Measurements from ENCODE around the gene ST6GAL1.
A peak's percentile ranks its signal among the peaks of the same experiment; 100 is the strongest.
"Not testable (repeated sequence)": the region's sequence is repeated elsewhere in the genome, so short reads cannot be mapped to it uniquely, and the experiment has no call there.

ST6GAL1 gene

DNA sequence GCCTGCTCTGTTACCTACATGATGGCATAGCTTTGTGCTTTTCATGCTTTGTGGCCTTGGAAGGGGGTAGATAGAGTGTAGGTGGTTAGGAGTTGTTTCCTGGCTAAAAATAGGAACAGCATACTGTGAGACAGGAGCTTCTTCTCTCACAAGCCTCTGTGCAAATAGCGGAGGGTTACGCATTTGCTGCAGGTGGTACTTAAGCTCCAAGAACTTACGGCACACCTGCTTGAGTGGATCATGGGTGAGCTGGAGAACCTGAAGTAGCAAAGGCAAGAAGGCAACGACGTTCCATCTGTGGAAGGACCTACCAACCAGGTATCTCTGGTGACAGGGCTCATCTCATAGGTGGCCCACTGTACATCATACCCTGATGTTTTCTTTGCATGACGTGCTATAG lies 66.0 kb downstream of the ST6GAL1 start:
- DNase-seq: no peak

DNA sequence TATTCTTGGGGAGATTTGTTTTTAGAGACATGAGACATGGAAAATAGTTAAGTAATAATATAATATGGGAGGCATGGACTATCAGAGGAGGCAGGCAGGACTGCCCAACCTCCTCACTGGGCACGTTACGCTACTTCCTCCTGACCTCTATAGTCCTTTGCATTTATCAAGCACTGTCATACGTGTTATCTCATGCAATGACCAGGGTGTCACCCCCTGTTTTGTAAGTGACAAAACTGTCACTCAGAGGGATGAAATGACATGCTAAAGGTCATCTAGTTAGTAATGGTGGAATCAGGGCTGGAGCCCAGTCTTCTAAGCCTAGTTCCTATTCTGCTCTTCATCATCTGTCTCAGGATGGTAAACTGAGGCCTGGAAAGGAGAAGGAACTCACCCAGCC lies 66.7 kb downstream of the ST6GAL1 start:
- no peak for DNase-seq

DNA sequence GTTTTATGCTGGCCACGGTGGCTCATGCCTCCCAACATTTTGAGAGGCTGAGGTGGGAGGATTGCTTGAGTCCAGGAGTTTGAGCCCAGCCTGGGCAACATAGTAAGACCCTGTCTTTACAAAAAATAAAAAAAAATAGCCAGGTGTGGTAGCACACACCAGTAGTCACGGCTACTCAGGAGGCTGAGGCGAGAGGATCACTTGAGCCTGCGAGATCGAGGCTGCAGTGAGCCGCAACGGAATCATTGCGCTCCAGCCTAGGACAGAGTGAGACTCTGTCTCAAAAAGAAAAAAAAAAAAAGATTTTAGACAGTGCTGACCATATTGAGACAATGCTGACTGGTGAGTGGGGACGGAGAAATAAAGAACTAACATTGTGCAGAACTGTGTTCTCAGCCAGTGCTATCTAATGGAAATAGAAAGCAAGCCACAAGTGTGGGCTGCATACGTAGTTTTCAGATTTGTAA lies 67.2 kb downstream of the ST6GAL1 start:
- no peak for DNase-seq

DNA sequence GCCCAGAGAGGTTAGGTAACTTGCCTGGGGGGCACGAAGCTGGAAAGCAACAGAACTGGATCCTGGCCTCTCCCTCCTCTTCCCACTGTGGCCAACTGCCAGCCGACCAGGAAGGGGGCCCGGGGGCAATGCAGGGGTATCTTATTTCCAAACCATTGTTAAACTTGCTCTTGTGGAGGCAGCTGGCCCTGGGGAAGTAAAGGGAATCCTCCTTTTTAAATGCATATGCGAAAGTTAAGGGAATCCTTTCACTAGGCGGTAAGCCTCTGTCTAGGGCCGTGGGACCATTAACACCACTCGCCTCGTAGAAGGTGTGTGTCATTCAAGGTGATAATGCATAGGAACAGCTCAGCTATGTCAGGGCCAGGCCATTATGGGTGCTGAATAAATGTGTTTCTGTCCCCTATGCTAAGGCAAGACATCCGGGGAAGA lies 68.6 kb downstream of the ST6GAL1 start:
- no peak for DNase-seq

DNA sequence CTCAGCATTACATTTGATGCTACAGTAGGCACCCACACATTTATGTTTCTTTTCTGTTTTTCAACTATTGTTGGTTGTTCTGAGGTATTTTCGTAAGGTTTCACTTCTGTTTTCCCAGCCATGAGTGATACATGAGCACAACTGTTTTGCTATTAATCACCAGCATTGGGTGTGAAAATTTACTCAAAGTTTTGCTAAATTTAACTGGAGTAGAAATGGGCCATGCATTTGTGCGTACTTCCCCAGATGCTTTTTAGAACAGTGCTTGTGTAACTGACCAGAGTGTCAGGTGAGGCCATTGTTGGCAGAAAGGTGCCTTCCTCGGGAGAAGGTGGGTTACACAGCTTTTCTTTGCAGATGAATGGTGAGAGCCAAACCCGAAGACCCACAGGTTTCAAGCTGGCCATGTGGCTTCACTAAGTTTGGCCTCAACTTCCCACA lies 70.4 kb downstream of the ST6GAL1 start:
- DNase-seq: no peak

DNA sequence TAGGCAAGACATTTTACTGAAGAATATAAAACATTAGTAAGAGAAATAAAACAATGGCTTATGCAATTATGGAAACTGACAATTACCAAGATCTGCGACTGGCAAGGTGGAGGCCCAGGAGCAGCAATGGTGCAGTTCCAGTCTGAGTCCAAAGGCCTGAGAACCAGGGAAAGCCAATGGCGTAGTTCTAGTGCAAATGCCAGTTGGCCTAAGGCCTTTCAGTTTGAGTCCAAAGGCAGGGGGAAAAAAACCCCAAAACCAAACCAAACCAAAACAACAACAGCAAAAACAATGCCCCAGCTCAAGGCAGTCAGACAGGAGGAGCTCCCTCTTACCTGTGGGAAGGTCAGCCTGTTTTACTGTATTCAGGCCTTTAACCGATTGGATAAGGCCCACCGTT lies 72.6 kb downstream of the ST6GAL1 start:
- no peak for DNase-seq

DNA sequence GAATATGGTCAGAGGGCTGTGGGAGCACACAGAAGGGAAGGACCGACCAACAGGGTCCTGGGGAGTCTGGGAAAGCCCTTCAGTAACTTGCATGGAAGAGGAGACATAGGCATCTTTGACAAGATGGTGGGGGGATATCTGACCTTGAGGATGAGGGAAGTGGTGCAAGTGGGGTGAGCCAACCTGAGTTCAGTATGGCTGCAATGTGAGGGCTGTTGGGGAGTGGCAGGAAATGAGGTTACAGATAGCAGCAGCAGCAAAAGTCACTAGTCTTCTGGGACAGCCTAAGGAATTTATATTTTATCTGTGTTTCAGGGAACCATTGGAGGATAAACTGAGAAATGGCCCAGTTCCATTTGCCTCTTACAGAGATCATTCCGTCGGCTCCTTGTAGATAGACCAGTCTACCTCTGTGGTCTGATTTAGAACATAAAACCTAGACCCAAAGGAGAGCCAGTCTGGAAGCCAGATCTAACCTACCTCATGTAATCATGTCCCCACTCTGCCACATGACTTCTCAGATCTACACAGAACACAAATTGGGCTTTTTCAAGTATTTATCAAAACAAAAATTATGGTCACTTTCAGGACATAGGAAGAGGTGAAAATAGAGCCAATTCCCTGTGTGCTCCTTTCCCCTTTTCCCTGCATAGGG lies 75.6 kb downstream of the ST6GAL1 start:
- DNase-seq: no peak

DNA sequence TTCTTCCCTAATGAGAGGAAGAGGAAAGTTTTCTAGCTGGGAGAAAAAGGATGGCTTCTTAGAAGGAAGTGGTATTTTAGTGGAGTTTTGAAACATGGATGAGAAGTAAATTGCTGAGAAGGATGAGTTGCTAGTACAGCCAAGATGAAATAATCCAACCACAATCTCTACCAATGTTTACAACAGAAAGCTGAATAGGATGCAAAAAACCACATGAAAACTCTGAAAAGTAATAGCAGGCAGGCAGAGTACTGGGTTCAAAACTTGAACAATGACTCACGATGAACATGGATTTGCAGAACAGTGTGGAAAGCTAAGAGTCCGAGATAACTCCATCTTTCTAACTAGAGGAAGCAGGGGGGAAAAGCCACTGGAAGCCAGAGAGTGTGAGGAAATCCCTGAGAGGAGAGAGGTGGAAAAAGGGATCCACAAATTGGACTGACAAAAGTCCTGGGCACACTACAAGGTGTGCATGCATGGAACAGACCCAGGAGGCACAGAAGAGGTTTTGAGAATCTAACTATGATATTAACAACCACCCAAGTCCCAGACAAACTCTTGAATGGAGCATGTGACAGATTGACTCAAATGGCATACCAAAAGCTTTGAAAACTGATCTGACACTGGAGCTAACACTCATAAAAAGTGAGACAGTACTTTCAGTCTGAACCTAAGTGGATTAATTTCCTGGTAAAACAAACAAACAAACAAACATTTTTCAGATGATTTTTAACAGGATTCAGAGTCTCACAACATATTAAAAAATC lies 76.7 kb downstream of the ST6GAL1 start:
- DNase-seq: no peak

DNA sequence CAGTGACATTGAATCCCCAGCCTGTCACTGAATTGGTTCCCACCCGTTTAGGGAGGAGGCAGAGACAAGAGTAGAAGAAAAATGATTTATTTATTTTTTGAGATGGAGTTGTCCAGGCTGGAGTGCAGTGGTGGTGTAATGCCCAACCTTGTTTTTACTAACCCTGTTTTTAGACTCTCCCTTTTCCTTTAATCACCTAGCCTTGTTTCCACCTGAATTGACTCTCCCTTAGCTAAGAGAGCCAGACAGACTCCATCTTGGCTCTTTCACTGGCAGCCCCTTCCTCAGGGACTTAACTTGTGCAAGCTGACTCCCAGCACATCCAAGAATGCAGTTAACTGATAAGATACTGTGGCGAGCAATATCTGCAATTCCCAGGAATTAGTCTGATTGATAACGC lies 80.1 kb downstream of the ST6GAL1 start:
- not testable (repeated sequence) for DNase-seq

DNA sequence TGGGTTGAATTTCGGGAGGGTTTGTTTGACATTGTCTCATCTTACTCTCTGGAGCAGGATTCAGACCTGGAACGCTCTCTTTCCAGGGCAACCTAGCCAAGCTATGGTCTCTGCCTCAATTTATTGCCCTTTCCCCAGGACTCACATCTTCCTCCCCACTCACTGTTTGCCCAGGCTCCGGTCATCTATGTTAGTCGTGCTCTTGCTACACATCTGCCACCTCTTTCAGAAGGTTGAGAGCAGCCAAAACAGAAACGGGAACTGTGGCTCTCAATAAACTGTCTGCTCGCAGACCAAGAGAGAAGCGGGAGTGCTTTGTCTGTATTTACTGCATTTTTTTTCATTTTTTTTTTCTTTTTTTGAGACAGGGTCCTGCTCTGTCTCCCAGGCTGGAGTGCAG lies 81.6 kb downstream of the ST6GAL1 start:
- DNase-seq: no peak

DNA sequence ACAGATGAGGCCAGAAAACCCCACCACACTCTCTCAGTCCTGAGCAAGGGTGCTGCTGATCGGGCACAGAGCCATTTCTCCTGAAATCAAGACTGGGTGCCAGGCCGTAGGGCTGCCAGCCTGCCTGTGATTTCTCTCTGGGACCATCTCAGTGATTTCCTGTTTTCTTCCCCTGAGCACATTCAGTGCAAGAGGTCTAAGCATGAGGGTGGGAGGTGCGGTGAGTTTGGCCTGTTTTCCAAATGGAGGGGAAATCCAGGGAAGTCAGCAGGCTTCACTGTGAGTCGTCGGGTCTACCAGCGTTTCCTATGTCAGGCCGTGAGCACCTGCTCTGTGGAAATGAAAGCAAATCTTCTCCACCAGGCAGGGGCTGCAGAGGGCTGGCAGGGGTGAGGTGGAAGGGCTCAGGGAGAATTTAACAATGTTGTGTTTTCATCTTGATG lies 82.3 kb downstream of the ST6GAL1 start:
- DNase-seq: peak; percentile 13

DNA sequence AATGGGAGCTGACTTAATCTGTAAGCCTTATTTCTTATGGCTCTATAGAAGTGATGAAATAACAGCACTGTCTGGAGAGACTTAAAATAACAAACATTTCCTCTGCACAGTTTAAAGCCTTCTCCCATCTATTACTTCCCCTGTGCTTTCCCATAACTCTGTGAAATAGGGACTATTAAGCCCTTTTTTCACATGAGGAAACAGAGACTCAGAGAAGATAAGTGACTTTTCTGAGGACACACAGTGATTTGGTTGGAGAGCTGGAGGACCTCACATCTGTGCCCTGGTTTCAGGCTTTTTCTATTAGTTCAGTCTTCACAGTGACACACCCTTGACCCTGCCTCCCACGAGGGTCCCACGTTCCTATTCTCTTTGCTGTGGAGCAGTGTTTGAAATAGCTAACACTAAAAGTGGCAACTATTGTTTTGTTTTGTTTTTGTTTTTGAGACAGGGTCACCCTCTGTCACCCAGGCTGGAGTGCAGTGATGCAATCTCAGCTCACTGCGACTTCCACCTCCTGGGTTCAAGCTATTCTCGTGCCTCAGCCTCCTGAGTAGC lies 82.9 kb downstream of the ST6GAL1 start:
- no peak for DNase-seq

DNA sequence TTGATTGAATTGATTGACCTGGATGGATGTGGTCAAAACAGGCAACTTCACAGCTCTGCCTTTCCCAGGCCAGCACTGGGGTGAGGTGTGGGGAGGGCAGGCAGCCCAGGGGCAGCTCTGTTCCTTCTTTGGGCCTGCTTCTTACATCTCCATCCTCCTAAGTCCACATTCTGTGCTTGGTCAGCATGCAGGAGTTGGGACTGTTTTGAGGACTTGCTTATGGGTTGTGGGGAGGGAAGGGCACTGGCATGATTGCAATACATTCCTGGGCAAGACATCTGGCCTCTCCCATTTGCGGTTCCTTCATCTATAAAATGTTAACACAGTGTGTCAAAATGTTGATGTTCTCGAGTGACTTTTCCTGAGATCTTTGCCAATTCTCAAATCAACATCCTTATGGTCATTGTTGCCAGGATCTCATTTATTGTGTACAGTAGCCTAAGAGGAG lies 84.1 kb downstream of the ST6GAL1 start:
- DNase-seq: no peak

DNA sequence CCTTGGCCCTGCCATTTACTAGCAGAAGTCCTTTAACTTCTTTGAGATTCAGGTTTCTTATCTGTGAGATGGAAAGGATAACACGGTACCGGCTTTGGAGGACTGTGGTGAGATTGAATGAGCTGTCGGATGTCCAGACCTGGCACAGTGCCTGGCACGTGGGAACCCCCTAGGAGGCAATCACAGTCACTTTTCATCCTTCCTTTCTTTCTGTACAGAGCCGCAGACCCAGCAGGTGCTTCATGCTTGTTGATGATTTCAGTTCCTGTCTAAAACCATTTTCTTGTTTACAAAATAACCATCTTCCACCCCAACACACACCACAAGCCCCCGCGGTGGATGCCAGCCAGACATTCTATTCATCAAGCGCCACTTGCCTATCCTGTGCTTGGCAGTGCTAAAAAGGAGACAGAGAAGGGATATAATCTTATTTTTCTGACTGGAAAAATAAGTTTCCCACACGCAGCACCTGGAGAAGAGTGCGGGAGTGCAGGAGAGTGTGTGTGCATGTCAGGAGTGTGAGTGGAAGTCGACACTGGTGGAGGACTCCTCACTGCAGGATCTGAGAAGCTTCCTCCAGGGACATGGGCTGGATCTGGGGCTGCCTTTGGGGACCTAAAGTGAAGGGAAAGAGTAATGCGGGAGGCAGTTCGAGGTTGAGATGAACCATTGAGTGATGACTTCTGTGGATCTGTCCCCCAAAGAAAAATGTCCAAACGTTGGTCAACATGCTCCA lies 85.7 kb downstream of the ST6GAL1 start:
- DNase-seq: no peak

DNA sequence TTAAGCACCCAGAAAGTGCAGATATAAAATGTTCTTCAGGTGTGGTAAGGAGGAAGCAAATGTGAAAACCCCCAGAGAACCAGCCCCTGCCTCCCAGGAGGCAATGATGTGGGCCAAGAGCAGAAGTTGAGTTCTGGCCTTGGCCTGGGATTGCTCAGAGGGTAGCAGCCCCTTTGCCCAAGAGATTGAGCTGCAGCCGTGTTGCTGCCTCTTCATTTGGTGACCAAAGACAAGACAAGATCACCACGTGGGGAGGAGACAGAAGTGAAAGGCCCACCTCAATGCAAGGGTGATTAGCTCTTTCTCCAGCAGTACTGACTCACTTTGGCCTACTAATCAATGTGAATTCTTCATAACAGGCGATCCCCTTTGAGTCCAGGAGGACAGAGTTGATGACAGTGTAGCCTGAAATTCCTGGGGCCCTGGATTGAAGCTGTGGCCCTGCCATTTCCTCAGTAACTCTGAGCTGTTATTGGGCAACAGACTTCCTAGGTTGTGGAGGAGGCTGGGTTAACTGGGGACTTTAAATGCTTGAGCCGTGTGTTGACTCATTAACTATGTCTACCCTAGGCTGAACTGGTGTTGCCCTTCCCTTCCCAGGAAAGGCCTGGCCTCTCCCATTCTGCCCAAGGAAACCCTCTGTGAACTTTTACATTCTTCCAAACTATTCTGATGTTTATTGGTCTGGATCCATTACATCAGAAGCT lies 86.5 kb downstream of the ST6GAL1 start:
- DNase-seq: no peak

DNA sequence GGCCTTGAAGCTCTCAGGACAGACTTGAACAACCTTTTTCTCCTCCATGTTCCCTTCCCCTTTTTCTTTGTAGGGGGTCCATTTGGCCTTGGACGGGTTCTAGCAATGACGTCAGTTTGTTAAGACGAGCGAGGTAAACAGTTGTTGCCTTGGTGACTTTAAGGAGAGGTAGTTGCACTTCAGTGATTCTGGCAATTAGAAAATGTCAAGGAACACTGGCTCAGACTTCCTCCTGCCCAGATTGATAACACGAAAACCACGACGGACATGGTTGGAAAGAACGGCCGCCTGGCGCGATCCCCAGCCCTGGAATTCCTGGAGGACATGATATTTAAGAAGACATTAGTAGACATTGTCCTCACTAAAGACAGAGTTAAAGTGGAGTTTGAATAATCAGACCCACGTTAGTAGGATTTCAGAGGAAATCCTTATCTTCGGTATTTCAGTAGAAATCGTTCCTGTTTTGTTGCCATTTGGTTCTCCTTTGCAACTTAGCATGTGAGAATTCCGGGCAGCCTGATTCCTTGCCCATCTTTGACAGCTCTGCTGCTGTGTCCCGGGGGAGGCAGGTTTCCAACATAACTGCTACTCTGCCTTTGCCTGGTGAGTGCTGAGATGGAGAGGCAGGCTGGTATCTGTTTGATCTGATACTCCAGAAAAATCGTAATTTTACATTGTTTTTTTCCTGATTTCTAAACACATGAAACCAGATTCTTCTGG lies 87.3 kb downstream of the ST6GAL1 start:
- DNase-seq: no peak

DNA sequence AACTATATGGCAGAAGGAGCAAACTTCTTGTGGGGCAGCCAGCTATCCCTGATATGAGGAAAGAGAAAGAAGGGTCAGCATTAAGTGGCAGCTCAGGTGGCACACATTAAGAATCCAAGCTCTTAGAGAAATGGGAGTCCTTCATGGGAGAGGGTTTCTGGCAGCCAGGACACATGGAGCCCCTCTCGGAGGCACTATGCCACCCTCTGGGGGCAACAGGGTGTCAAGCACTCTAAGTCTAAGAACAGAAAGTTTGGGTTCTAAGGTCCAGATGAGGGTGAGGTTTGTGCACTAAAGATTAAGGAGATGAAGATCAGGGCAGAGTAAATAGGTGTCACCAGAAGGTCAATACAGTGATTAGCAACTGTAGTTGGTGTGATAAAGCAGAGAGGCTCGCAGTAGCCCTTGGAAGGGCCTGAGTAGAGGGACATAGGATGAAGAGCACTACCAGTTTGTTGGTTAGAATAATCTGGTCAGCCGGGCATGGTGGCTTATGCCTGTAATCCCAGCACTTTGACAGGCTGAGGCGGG lies 89.3 kb downstream of the ST6GAL1 start:
- DNase-seq: no peak

DNA sequence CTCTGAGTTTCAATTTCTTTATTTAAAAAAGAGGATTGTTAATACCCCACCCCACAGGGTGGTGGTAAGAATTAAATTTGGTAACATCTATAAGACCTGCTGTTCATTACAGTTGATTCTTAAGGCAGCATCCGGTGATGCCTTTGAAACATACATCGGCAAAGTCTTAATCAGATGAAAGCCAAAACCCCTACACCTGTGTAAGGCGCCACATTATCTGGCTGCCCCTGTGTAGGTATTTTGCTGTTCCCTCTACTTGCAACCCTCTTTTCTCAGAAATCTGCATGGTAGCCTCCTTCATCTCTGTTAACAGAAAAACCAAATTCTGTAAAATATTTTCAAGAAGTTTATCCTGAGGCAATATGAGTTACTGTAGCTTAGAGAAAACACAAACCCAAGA lies 90.0 kb downstream of the ST6GAL1 start:
- no peak for DNase-seq

DNA sequence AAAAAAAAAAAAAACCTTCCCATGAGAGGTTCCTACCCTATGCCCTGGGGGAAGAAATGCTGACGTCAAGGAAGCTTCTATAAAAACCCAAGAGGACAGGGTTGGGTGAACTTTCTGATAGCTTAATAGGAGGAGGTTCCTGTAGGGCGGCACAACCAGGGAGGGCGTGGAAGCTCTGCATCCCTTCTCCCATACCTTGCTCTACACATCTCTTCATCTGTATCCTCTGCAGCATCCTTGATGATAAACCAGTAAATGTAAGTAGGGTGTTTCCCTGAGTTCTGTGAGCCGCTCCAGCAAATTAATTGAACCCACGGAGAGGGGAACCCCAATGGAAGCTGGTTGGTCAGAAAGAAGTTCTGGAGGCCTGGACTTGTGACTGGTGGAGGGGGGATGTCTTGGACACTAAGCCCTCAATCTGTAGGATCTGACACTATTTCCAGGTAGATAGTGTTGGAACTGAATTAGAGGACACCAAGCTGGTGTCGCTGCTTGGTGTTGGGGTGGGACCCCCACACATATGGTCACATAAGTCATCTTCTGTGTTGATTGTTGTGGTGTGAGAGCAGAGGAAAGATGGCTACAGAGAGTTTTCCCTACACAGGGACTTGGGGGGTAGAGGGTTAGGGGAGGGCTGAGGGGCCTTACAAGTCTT lies 91.5 kb downstream of the ST6GAL1 start:
- DNase-seq: no peak

DNA sequence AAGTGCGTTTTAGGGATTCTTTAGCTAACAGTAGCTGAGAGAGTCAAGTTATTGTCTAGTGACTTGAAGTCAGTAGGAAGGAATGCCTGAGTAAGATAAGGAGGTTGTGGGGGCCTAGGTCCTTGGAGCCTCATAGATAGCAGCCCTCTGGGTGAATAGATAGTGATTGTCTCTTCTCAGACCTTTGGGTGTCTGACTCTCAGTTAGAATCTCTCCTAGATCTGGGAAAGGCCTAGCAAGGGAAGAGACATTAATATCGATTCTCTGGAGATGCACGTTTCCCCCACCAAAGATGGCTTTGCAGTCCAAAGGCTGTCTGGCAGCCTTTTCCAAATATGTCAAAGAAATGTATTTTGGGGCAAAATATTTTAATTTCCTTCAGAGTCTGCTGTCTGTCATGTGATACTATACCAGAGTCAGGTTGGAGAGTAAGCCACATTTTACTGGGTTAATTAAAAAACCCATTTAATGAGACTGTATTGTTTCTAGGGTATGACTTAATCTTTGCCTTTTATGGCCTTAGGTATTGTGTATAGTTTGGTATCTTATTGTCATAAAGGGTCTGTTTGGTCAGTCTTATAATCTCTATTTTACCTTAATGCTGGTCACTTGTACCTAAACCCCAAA lies 92.2 kb downstream of the ST6GAL1 start:
- DNase-seq: no peak

DNA sequence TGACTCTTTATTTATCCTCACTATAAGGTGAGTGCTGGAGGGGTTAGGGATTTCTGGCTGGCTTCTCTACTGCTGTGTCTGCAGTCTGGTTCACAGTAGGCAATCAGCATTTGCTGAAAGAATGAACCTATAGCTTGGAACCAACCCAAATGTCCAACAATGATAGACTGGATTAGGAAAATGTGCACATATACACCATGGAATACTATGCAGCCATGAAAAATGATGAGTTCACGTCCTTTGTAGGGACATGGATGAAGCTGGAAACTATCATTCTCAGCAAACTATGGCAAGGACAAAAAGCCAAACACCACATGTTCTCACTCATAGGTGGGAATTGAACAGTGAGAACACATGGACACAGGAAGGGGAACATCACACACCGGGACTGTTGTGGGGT lies 93.0 kb downstream of the ST6GAL1 start:
- not testable (repeated sequence) for DNase-seq
